Myocyte (in vitro differentiated cells): Measurements from ENCODE around the gene SPDEF. TPM values are rescaled to one million over a fixed set of nuclear protein-coding genes. Genes with fewer than 3 reads are reported as not detected.
A peak's percentile ranks its signal among the peaks of the same experiment; 100 is the strongest.

Experiments used
- DNase-seq: peaks from one replicate; pipeline ENCODE4 v3.0.0-alpha.2; 2012; ENCODE audit warnings: low read depth
- total RNA-seq: library from RNA; depleted of rRNA; stranded (reverse); fragments of >200 nt; gene quantifications from 2 replicates; pipeline ENCODE4 v1.2.3, GENCODE V29; 2014

Gene SPDEF
- total RNA-seq, 1 donor from 2014 or later, result not detected

DNA sequence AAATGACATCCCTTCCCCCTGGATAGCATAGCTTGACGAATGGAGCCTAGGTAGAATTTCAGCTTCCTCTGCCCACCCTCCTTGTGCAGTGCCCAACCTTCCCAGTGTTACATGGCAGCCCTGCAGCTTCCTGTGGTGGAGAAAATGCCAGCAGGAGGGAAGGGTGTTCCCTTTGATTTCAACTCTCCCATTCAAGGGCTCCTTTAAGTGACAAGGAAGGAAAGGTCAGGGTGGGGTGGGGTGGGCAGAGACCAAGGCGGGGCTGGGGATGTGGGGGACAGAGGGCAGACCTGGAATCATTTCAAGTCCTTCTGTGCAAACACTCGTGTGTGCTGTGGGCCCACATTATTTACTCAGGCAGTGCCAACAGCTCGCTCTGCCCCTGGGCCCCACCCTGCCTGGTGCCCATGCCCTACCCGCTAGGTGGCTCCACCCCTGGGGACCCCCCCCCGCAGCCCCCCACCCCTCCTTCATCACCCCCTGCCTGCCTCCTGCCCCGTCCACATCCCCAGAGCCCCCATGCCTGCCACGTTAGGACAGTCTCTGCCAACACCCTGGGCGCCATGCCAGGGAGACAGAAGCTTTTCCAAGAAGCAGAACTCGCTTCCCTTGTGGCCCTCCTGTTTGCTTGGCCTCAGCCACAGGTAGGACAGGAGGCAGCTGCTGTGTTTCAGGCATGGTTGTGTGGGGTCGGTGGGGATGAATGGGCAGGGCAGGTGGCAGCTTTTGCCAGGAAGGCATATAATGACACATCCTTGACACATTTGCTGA lies 9.4 kb downstream of the SPDEF start:
- DNase-seq, result peak; percentile 29

DNA sequence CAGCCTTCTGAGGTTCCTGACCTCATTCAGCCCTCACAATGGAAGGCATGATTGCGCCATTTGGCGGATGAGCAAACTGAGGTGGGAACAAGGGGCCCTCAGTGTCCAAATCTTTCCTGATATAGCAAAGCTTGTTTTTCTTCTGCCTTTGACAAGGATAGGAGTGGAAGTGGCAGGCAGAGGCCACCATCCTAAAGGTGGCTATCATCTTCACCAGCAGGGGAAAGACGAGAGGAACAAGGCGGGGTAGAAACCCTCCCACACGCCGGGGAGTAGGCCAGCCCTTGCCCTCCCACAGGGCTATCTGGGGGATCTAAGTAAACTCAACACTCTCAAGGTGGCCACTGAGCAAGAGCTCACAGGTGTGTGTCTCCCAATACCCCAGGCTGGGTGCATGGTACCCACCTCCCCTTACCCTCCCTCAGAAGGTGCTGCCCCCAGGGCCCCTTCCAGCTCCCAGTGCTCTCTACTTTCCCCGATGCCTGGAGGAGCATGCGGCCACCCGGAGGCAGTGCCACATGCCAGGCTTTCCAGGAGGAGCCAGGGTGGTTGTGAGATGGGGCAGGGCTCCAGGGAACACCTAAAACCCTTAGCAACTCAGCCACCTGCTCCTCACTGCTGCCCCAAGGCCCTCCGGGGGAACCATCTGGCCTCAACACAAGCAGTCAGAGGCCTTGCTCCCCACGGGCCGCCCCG lies 11.2 kb downstream of the SPDEF start:
- DNase-seq, result peak; percentile 18

DNA sequence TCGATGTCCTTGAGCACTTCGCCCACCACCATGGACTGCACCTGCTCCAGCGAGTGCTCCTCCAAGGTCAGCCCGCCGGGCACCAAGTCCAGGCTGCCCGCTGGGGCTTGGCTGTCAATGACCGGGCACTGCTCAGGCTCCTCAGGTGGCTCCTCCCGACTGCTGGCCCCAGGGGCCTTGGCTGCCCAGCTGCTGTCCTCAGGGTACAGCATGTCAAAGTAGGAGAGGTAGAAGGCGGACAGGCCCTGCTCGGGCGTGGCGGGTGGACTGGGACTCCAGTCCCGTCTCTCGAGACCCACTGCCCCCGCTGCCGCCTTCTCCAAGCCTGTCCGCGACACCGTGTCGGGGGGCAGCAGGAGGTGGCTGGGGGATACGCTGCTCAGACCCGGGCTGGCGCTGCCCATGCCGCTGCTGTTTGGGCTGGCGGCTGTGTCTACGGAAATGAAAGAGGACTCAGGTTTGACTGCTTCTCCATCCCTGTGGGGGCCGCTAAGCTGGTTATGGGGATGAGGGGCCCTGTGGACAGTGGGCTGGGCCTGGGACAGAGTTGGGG lies 12.0 kb downstream of the SPDEF start:
- no peak for DNase-seq

DNA sequence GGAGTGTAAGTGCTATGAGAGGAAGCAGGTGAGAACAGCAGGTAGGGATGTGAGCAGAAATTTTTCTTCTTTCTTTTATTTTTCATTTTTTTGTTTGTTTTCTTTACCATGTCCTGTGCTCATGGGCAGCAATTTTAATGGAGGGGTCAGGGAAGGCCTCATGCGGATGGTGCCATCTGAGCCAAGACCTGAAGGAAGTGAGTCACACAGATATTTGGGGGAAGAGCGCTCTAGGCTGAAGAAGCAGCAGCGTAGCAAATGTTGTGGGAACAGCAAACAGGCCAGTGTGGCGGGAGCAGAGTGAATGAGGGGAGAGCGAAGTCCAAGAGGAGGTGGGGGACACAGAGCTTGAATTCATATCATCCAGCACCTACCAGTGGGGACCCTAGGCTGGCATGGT lies 12.7 kb downstream of the SPDEF start:
- peak; percentile 46 for DNase-seq

DNA sequence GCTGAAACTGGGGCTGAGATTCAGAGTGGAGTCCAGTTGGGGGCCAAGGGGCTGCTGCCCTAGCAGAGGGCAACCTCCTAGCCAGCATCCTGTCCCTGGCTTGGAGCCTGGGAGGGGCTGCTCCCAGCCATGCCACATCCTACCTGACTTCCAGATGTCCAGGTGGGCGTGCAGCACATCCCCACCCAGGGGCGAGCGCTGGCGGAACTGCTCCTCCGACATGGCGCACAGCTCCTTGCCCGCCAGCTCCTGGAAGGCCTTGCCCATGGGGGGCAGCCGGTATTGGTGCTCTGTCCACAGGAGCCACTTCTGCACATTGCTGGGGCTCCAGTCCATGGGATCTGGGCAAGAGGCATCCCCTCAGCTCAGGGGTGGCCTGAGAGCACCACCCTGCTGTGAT lies 15.3 kb downstream of the SPDEF start:
- no peak for DNase-seq

DNA sequence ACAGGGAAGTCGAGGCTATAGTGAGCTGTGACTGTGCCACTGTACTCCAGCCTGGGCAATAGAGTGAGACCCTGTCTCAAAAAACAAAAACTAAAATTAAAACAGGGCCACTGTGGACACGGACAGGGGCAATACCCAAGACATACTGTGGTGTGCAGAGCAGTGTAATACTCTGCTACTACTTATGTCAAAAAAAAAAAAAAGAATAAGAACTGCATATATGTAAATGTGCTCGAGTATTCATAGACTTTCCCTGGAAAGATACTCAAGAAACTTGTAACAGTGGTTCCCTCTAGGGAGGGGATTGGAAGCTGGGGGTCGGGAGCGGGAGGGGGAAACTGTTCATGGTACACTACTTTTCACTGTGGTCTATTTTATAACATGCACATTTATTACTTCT lies 15.9 kb downstream of the SPDEF start:
- no peak for DNase-seq

DNA sequence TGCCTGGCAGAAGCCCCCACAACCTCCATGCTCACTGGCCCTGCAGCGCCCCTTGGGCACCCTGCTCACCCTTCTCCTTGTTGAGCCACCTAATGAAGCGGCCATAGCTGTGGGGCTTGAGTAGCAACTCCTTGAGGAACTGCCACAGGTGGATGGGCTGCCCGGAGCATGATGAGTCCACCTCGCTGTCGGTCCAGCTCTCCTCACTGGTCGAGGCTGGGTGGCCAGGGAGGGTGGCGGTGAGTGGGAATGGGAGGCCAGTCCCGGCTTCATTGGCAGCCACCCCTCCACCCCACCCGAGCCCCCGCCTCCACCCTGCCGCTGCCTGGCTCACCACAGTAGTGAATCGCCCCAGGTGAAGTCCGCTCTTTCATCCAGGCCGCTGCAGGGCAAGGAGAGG lies 16.9 kb downstream of the SPDEF start:
- no peak for DNase-seq

DNA sequence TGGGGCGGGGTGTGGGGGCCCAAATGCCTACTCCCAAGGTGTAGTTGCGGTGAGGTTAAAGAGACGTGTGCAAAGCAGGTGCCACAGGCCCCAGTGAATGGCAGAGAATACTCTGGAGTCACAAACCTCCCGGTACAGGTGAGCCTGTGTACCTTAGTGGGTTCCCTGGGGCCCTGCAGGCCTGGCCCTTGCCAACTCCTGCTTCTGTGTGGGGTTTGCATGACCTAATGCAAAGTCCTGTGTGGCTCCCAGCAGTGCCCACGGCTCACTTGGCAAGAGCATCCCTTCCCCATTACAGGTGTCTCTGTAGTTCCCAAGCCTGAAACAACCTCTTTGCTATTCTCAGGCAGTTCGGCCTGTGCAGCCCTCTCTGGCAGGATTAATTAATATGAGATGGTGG lies 17.5 kb downstream of the SPDEF start:
- no peak for DNase-seq

DNA sequence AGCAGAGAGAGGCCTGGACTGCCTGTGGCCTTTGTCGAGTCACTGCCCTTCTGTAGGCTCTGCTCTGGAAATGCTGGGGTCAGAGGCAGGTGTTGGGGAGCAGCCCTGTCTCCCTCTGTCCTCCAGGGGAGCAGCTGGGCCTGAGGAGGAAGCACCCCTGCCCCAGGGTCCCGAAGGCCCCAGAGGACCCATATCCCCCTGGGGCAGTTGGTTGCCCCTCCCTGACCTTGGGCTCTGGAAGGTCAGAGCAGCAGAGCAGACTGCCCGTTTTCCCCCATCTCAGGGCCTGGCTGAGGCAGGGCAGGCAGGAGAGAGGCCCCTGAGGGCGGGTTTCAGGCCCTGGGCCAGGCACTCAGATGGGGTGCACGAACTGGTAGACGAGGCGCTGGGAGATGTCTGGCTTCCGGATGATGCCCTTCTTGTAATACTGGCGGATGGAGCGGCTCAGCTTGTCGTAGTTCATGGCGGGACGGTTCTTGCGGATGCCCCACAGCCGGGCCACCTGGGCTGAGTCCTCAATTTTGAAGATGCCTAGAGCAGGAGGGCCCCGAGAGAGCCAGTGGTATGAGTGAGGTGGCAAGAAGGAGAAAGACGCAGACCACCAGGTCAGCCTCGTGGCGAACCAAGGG lies 18.1 kb downstream of the SPDEF start:
- DNase-seq, result no peak

DNA sequence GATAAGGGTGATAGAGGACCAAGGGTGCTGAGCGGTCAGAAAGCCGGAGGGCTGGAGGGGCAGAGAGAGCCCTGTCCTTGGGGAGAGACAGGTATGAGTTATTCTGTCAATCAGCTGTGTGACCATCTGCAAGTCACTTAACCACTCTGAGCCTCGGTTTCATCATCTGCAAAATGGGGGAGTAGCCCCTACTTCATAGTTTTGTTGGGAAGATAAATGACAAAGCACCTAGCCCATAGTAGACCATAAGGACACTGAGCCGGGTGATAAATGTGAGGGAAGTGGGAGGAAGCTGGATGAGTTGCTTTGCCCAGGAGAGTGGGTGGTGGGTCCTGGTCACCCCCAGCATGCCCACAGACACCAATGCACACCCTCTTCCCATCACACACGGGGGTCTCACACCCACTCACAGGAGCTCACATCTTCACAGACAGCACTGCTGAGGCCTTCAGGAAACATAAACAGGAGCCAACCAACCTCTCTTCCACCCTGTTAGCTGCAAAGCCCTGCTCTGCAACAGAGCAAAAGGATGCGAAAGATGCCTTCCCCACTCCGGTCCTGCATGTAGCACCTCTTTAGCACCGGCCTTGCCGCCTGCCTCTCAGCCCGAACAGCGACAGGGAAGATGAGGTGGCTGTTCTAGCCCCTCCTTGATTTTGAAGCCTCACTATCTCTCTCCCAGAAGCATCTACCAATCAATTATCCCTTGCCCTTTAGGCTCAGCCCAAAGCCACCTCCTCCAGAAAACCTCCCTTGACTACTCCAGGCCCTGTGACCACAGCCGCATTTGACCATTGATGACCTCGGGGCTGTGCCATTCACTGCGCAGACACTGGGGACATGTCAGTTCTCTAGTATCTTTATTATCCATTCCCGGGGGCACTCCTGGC lies 18.9 kb downstream of the SPDEF start:
- DNase-seq, result no peak

DNA sequence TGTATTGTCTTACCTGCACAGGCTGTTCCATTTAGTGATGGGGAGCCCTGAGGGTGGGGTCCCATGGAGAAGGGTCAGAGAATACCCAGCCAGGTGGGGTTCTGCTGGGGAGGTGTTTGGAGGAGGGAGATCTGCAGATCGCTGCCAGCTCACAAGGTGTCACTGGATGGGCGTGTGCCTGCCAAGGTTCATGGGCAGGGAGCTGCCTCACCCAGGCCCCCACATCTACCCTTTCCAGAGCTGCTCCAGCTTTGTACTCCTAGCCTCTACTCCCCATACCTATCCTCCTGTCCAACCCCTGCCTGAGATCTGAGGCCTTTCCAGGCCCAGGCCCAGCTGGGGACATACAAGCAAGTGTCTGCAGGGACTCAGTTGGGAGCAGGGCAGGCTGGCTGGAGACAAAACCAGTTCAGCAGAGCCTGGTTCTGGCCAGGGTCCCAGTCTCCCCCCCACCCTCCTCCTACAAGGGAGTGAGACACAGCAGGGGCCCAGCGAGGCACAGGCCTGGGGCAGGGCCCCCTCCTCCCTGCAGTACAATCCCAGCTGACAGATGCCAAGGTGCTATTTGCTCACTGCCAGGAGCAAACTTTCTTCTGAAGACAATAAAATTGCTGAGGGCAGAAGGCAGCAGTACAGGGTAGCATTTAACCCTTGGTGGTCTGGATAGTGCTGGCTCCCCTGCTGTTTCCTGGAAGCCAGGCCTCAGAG lies 19.7 kb downstream of the SPDEF start:
- no peak for DNase-seq

DNA sequence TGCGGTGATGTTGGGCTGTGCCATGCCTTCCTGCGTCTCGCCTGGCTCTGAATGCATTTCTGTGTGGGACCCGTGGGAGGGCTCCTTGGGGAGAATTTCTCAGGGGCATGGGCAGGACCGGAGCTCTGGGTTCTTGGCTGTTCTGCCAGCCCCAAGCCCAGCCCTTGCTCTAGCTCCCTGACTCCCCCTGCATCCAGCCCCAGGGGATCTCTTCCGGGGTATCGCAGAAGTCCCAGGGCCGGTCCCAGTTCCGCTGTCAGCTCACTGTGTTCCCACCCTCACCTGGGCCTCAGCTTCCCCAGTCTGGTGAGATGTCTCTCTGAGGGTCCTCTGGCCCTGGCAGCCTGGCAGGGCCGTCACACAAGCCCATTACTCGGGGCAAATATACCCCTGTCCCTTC lies 20.5 kb downstream of the SPDEF start:
- no peak for DNase-seq

DNA sequence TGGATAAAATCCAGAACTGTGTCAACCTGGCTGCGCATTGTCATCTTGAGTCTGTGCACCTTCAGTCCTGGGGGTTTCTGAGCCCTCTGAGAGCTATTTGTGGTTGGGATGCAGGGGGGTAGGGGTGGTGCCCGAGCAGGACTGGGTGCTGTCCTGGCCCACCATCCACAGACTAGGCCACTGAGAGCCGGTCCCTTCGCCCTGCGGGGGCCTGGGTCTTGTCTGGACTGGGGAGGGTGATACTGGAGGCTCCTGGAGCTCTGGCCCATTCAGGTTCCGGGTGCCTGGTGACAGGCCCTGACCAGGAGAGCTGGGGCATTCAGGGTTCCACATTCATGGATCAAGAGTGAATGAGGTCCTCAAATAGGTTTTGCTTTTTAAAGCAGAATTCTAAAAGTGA lies 20.9 kb downstream of the SPDEF start:
- DNase-seq, result no peak

DNA sequence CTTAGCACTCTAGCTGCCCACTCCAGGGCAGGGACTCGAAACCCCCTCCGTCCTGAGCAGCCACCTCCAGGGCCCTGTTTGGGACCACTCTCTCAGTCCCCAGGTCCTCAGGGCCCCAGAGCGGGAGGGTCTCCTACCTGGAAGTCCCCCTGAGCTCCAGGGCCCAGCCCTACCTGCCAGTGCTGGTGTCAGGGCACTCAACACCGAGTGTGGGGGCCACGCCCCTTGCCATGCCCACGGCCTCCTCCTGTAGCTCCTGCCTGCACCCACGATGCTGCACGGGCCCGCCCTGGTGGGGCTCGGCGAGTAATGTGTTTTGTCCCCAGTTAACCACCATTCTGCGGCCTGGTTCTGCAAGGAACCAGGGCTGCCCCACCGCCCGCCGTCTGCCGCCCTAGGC lies 21.5 kb downstream of the SPDEF start:
- no peak for DNase-seq

DNA sequence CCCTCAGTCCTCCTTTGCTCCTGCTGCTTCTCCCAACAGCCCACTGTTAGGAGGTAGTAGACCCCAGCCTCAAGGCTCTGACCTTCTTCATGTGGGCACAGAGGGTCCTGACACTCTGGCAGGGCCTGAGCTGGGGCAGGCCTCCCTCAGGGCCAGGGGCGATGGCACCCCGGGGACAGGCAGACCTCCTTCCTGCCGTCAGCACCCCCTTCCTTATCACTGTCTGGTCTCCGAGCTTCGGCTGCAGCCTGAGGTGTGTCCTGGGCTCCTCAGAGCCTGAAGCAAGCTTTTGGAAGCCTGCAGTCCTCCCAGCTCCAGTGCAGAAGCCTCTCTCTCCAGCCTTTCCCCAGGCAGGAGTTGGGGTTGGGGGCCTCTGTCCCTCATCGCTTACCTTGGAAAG lies 22.0 kb downstream of the SPDEF start:
- DNase-seq, result no peak

DNA sequence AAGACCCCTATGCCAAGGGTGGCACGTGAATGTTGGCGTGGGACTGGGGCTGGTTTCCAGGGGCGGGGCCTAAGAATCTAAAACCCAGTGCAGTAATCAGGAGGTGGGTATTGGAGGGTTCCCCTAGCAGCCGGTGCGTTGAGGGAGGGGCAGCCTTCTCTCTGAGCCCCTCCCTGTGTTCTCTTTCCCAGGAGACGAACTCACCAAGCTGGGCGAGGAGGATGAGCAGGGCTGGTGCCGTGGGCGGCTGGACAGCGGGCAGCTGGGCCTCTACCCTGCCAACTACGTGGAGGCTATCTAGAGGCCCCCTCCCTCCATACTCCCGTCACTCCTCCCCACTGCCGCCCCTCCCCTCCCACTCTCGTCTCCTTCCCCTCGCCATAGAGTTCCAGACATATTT lies 23.9 kb downstream of the SPDEF start:
- DNase-seq, result no peak

DNA sequence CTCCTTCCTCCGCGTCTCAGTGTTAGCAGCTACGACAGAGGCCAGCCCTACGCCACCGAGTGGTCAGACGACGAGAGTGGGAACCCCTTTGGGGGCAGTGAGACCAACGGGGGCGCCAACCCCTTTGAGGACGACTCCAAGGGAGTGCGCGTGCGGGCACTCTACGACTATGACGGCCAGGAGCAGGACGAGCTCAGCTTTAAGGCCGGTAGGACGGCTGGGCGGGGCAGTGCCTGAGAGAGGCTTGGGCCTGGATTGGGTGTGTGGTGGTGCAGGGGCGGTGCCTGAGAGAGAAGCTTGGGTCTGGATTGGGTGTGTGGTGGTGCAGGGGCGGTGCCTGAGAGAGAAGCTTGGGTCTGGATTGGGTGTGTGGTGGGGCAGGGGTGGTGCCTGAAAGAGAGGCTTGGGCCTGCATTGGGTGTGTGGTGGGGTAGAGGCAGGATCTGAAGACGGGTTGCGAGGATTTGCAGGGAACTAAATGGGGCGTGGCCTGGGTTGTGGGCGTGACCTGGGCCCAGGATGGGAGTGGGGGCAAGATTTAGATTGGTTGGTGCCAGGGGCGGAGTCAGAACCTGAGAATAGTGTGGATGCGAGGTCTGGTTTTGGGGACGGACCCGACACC lies 24.4 kb downstream of the SPDEF start:
- DNase-seq, result no peak

DNA sequence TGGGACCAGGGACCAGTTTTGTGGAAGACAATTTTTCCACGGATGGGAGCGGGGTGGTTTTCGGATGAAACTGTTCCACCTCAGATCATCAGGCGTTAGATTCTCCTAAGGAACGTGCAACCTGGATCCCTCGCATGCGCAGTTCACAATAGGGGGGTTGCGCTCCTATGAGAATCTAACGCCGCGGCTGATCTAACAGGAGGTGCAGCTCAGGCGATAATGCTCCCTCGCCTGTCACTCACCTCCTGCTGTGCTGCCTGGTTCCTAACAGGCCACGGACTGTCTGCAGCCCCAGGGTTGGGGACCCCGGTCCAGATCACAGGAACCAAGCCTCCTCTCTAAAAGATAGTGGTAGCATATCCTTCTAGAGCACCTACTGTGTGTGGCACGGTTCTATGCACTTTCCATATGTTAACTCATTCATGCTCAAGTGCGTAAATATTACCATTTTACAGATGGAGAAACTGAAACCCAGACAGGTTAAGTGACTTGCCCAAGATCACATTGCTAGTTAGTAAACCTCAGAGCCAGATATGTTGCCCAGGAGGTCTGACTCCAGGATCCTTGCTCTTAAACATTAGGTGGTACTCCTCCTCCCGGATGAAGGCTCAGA lies 25.3 kb downstream of the SPDEF start:
- no peak for DNase-seq

DNA sequence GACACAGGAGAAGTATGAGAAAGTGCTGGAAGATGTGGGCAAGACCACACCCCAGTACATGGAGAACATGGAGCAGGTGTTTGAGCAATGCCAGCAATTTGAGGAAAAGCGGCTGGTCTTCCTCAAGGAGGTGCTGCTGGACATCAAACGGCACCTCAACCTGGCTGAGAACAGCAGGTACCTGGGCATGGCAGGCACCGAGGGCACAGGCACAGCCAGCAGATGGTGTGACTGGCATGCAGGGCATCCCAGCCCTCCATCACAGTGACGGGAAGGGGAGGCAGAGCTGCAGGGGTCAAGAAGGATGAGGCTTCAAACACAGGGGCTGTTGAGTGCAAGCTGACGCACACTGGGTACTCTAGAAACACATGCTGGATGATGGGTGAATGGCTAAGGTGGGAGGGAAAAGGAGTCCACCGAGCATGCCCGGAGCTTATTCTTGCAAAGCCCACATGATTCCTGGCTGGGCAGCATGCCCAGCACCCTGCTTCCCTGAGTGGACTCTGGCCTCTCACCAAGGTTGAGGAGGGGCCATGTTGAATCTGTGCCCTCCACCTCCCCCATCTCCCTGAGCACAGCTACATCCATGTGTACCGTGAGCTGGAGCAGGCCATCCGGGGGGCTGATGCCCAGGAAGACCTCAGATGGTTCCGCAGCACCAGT lies 26.3 kb downstream of the SPDEF start:
- no peak for DNase-seq
